H9 (cell line): ENCODE measurements around the gene MSLN. TPM values are rescaled to one million over a fixed set of nuclear protein-coding genes. Genes with fewer than 3 reads are reported as not detected.

Experiments used
- DNase-seq: peaks from one replicate; pipeline ENCODE4 v3.0.0-alpha.2; 2017
- H2AFZ ChIP-seq: one replicate; pipeline ENCODE4 v1.6.1; 2013; ENCODE audit warnings: mild to moderate bottlenecking, low read length, control low read depth, moderate library complexity
- H2AK5ac ChIP-seq: 2 replicates; pipeline ENCODE4 v1.6.1; 2013; ENCODE audit warnings: low read length, control low read depth, mixed read lengths; ENCODE audit not compliant: insufficient read length
- H2BK120ac ChIP-seq: one replicate; pipeline ENCODE4 v1.6.1; 2013; ENCODE audit warnings: low read depth, mild to moderate bottlenecking, low read length, control low read depth, inconsistent platforms; ENCODE audit not compliant: poor library complexity, severe bottlenecking
- H2BK12ac ChIP-seq: 2 replicates; pipeline ENCODE4 v1.6.1; 2013; ENCODE audit warnings: low read length, control low read depth, mixed read lengths, low read depth; ENCODE audit not compliant: insufficient read length
- H2BK15ac ChIP-seq: 2 replicates; pipeline ENCODE4 v1.6.1; 2013; ENCODE audit warnings: low read depth, low read length, control low read depth
- H2BK20ac ChIP-seq: one replicate; pipeline ENCODE4 v1.6.1; 2013; ENCODE audit warnings: low read depth, mild to moderate bottlenecking, low read length, control low read depth, inconsistent platforms; ENCODE audit not compliant: poor library complexity, severe bottlenecking
- H2BK5ac ChIP-seq: 2 replicates; pipeline ENCODE4 v1.6.1; 2013; ENCODE audit warnings: low read length, control low read depth, mixed read lengths; ENCODE audit not compliant: insufficient read length
- H3K14ac ChIP-seq: 2 replicates; pipeline ENCODE4 v1.6.1; 2013; ENCODE audit warnings: low read length, control low read depth; ENCODE audit not compliant: insufficient read depth
- H3K18ac ChIP-seq: 2 replicates; pipeline ENCODE4 v1.6.1; 2013; ENCODE audit warnings: low read depth, mild to moderate bottlenecking, mixed read lengths, low read length, control low read depth; ENCODE audit not compliant: insufficient read length
- H3K23ac ChIP-seq: 2 replicates; pipeline ENCODE4 v1.6.1; 2013; ENCODE audit warnings: low read length, control low read depth, mixed read lengths, low read depth; ENCODE audit not compliant: insufficient read length
- H3K23me2 ChIP-seq: 2 replicates; pipeline ENCODE4 v1.6.1; 2013; ENCODE audit warnings: low read depth, mild to moderate bottlenecking, mixed read lengths, low read length, control low read depth; ENCODE audit not compliant: insufficient read length, poor library complexity, severe bottlenecking
- H3K27ac ChIP-seq: 2 replicates; pipeline ENCODE4 v1.5.1; 2013; ENCODE audit warnings: low read length, control low read depth, mixed read lengths, low read depth; ENCODE audit not compliant: insufficient read length
- H3K27me3 ChIP-seq: 2 replicates; pipeline ENCODE4 v1.6.1; 2013; ENCODE audit warnings: low read length, control low read depth, inconsistent platforms; ENCODE audit not compliant: insufficient read depth
- H3K4ac ChIP-seq: 2 replicates; pipeline ENCODE4 v1.6.1; 2013; ENCODE audit warnings: low read depth, mild to moderate bottlenecking, control low read depth, inconsistent platforms, low read length, moderate library complexity
- H3K4me1 ChIP-seq: 2 replicates; pipeline ENCODE4 v1.6.1; 2013; ENCODE audit warnings: low read length, control low read depth, inconsistent platforms; ENCODE audit not compliant: insufficient read depth
- H3K4me2 ChIP-seq: 2 replicates; pipeline ENCODE4 v1.6.1; 2013; ENCODE audit warnings: low read length, control low read depth, mixed read lengths; ENCODE audit not compliant: insufficient read length, insufficient read depth
- H3K56ac ChIP-seq: 2 replicates; pipeline ENCODE4 v1.6.1; 2013; ENCODE audit warnings: low read depth, mild to moderate bottlenecking, mixed read lengths, low read length, control low read depth; ENCODE audit not compliant: insufficient read length
- H3K79me1 ChIP-seq: 2 replicates; pipeline ENCODE4 v1.6.1; 2013; ENCODE audit warnings: low read depth, mild to moderate bottlenecking, moderate library complexity, low read length, control low read depth, inconsistent platforms; ENCODE audit not compliant: insufficient read depth, poor library complexity, severe bottlenecking
- H3K79me2 ChIP-seq: 2 replicates; pipeline ENCODE4 v1.6.1; 2013; ENCODE audit warnings: low read length, control low read depth, inconsistent platforms; ENCODE audit not compliant: insufficient read depth
- H3K9ac ChIP-seq: 2 replicates; pipeline ENCODE4 v1.6.1; 2013; ENCODE audit warnings: low read length, control low read depth, mixed read lengths; ENCODE audit not compliant: insufficient read length; ENCODE audit errors: extremely low read depth
- H3K9me3 ChIP-seq: one replicate; pipeline ENCODE4 v1.6.1; 2013; ENCODE audit warnings: low read depth, low read length, inconsistent platforms; ENCODE audit not compliant: control insufficient read depth
- H3T11ph ChIP-seq: one replicate; pipeline ENCODE4 v1.6.1; 2013; ENCODE audit warnings: mild to moderate bottlenecking, low read length, control low read depth, inconsistent platforms
- H4K20me1 ChIP-seq: one replicate; pipeline ENCODE4 v1.6.1; 2013; ENCODE audit not compliant: control insufficient read depth, insufficient read length, insufficient read depth
- H4K5ac ChIP-seq: 2 replicates; pipeline ENCODE4 v1.6.1; 2013; ENCODE audit warnings: low read depth, mild to moderate bottlenecking, mixed read lengths, low read length, control low read depth; ENCODE audit not compliant: insufficient read length
- H4K8ac ChIP-seq: replicated peaks from 2 replicates; pipeline ENCODE4 v1.6.1; 2013; ENCODE audit warnings: low read length, control low read depth, mixed read lengths, low read depth; ENCODE audit not compliant: insufficient read length
- H4K91ac ChIP-seq: 2 replicates; pipeline ENCODE4 v1.6.1; 2013; ENCODE audit warnings: low read depth, mild to moderate bottlenecking, moderate library complexity, mixed read lengths, low read length, control low read depth; ENCODE audit not compliant: insufficient read length
- H3K27ac Mint-ChIP-seq, 3 experiments: 2 replicates in 2 of 3; 3 replicates in 1 of 3; pipeline ENCODE4 v1.8.0; 2020 to 2021; ENCODE audit warnings: mixed read lengths in 3 of 3, mild to moderate bottlenecking in 1 of 3, moderate library complexity in 1 of 3
- H3K27me3 Mint-ChIP-seq: 2 replicates; pipeline ENCODE4 v1.8.0; 2021; ENCODE audit warnings: low read depth, mild to moderate bottlenecking, moderate library complexity, mixed read lengths
- H3K36me3 Mint-ChIP-seq, 3 experiments: 2 replicates in 2 of 3; 3 replicates in 1 of 3; pipeline ENCODE4 v1.8.0; 2020 to 2021; ENCODE audit warnings: low read depth in 3 of 3, mixed read lengths in 3 of 3; ENCODE audit not compliant: insufficient read depth in 1 of 3
- H3K4me1 Mint-ChIP-seq, 2 experiments: 2 replicates each; pipeline ENCODE4 v1.8.0; 2020; ENCODE audit warnings: mixed read lengths in 2 of 2
- H3K4me3 Mint-ChIP-seq, 2 experiments: 2 replicates in 1 of 2; 3 replicates in 1 of 2; pipeline ENCODE4 v1.8.0; 2020 to 2021; ENCODE audit warnings: mild to moderate bottlenecking in 2 of 2, mixed read lengths in 2 of 2, moderate library complexity in 1 of 2
- H3K9me3 Mint-ChIP-seq, 2 experiments: 2 replicates in 1 of 2; 3 replicates in 1 of 2; pipeline ENCODE4 v1.8.0; 2020; ENCODE audit warnings: mild to moderate bottlenecking in 2 of 2, mixed read lengths in 2 of 2, moderate library complexity in 1 of 2
- whole genome bisulfite sequencing: extraction: QIAGEN DNeasy Blood & Tissue Kit; methylation state at CpG from one replicate; pipeline ENCODE4 v1.1.7; 2013; ENCODE audit warnings: missing lambda C conversion rate, low lambda C conversion rate, mixed read lengths; ENCODE audit not compliant: insufficient read length; ENCODE audit errors: extremely low coverage; 5-methylcytosine and 5-hydroxymethylcytosine counted together
- total RNA-seq: library from RNA; stranded (reverse); gene quantifications from 2 replicates; pipeline ENCODE4 v1.2.1, GENCODE V29; 2021
- TF ChIP-seq, protein P1 (sequence below): fragments of 200-600 bp; sonication (generic); conservative IDR thresholded peaks from 3 replicates; pipeline ENCODE4 v1.8.0; 2021; ENCODE audit warnings: antibody characterized with exemption, mild to moderate bottlenecking

The MSLN gene
- total RNA-seq, 1 experiment from 2014 or later: 0.22 TPM

DNA sequence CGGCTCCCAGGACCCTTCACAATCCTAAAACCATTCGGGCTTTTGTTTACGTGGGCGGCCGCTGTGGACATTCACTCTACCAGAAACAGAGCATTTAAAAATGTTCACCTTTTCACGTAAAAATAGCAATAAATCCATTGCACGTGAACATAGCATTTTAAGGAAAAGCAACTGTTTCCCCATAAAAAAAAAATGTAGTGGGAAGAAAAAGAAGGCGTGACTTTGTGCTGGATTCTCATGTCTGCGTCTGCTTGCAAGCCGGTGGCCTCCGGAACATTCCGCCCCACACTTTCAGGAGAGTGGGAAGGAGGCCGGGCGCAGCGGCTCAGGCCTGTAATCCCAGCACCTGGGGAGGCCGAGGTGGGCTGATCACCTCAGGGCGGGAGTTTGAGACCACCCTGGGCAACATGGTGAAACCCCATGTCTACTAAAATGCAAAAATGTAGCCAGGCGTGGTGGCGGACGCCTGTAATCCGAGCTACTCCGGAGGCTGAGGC is 53.4 kb downstream of the MSLN start:
- H3K4me1 ChIP-seq: no peaks in the 10 kb centered on the region
- no peak overlapping the region for H2BK120ac ChIP-seq
- no peak for DNase-seq
- no peak overlapping the region for H3K4ac ChIP-seq
- no peaks in the 10 kb centered on the region for H4K20me1 ChIP-seq
- H2AFZ ChIP-seq: no peak overlapping the region
- no peaks in the 10 kb centered on the region for H3K79me2 ChIP-seq
- no peak overlapping the region for H3K27ac ChIP-seq
- Mint-ChIP-seq H3K4me1 (peaks cover 0 to 2% of the 10 kb centered on the region in 2 experiments; a peak in 2 of 4 replicates), H3K27me3 (peaks cover 41% of the 10 kb centered on the region), H3K27ac (no peak overlapping the region), H3K4me3 (peak overlapping the region; percentile 32 to 50; a peak in 3 of 5 replicates), H3K36me3 (no peaks in the 10 kb centered on the region), H3K9me3 (0 out of 5 replicates have a peak, but pooled peaks cover 0 to 3% of the 10 kb centered on the region in 2 experiments)
- no peak overlapping the region for H4K5ac ChIP-seq
- no peak overlapping the region for H3K4me2 ChIP-seq
- H4K8ac ChIP-seq: no peak overlapping the region
- peaks cover 5% of the 10 kb centered on the region for H3K23me2 ChIP-seq
- no peak overlapping the region for H3K23ac ChIP-seq
- TF ChIP-seq, protein P1, sequence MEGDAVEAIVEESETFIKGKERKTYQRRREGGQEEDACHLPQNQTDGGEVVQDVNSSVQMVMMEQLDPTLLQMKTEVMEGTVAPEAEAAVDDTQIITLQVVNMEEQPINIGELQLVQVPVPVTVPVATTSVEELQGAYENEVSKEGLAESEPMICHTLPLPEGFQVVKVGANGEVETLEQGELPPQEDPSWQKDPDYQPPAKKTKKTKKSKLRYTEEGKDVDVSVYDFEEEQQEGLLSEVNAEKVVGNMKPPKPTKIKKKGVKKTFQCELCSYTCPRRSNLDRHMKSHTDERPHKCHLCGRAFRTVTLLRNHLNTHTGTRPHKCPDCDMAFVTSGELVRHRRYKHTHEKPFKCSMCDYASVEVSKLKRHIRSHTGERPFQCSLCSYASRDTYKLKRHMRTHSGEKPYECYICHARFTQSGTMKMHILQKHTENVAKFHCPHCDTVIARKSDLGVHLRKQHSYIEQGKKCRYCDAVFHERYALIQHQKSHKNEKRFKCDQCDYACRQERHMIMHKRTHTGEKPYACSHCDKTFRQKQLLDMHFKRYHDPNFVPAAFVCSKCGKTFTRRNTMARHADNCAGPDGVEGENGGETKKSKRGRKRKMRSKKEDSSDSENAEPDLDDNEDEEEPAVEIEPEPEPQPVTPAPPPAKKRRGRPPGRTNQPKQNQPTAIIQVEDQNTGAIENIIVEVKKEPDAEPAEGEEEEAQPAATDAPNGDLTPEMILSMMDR: no peak; the same call in 2 of the 3 replicates
- H2BK12ac ChIP-seq: no peak overlapping the region
- no peak overlapping the region for H3K14ac ChIP-seq
- H2BK20ac ChIP-seq: no peak overlapping the region
- no peak overlapping the region for H2BK15ac ChIP-seq
- no peaks in the 10 kb centered on the region; the same call in 1 of the 2 replicates for H3K27me3 ChIP-seq
- H4K91ac ChIP-seq: no peak overlapping the region
- WGBS: no CpG with 5 or more reads among the region's 22 CpGs
- H2BK5ac ChIP-seq: no peak overlapping the region
- no peak overlapping the region for H3K9ac ChIP-seq
- H3K18ac ChIP-seq: no peak overlapping the region
- no peak overlapping the region for H3T11ph ChIP-seq
- no peaks in the 10 kb centered on the region for H3K79me1 ChIP-seq
- H3K56ac ChIP-seq: no peak overlapping the region
- no peaks in the 10 kb centered on the region for H3K9me3 ChIP-seq
- no peak overlapping the region for H2AK5ac ChIP-seq
